LoVo (cell line): ENCODE results near the gene ZNF135.

ENCODE experiments used
- DNase-seq: peaks from one replicate; pipeline ENCODE4 v3.0.0-alpha.2; 2016; ENCODE audit warnings: low spot score

Gene ZNF135

GRCh38 chr19:58059003-58059670 is at the start of gene ZNF135:
Gene ZNF135, plus strand, starts transcription at chr19:58059282. Its CDS starts 721 bp downstream, at chr19:58060003.
- DNase-seq = no peak

GRCh38 chr19:58009301-58009665 is 49.8 kb upstream of the ZNF135 start:
- no peak for DNase-seq

GRCh38 chr19:58009666-58010301 is 49.3 kb upstream of the ZNF135 start:
- no peak for DNase-seq

- DNase-seq = no peak
Measured at GRCh38 chr19:58010507-58010906, 48.6 kb upstream of the ZNF135 start.

GRCh38 chr19:58014141-58014540 is 44.9 kb upstream of the ZNF135 start:
- no peak for DNase-seq

- no peak for DNase-seq
Measured at GRCh38 chr19:58020129-58020528, 39.0 kb upstream of the ZNF135 start.

- DNase-seq = no peak
Measured at GRCh38 chr19:58021541-58022282, 37.4 kb upstream of the ZNF135 start.

GRCh38 chr19:58022283-58022660 is 36.8 kb upstream of the ZNF135 start:
- DNase-seq = no peak

GRCh38 chr19:58024661-58025060 is 34.4 kb upstream of the ZNF135 start:
- no peak for DNase-seq

- DNase-seq = no peak
Measured at GRCh38 chr19:58033741-58034476, 25.2 kb upstream of the ZNF135 start, which contains the start of gene ZSCAN1. Gene ZSCAN1, plus strand, starts transcription at chr19:58034025. Its CDS starts 3,812 bp downstream, at chr19:58037837.

- no peak for DNase-seq
Measured at GRCh38 chr19:58034477-58034793, 24.6 kb upstream of the ZNF135 start.

- DNase-seq = no peak
Measured at GRCh38 chr19:58035863-58036262, 23.2 kb upstream of the ZNF135 start.

GRCh38 chr19:58037927-58038687 is 21.0 kb upstream of the ZNF135 start:
- DNase-seq = no peak

GRCh38 chr19:58038688-58039204 is 20.3 kb upstream of the ZNF135 start:
- DNase-seq = no peak

GRCh38 chr19:58040751-58041525 is 18.1 kb upstream of the ZNF135 start:
- no peak for DNase-seq

GRCh38 chr19:58042495-58043340 is 16.4 kb upstream of the ZNF135 start:
- no peak for DNase-seq

- DNase-seq = no peak
Measured at GRCh38 chr19:58044391-58044790, 14.7 kb upstream of the ZNF135 start.

- no peak for DNase-seq
Measured at GRCh38 chr19:58044886-58045285, 14.2 kb upstream of the ZNF135 start.

GRCh38 chr19:58045411-58046050 is 13.6 kb upstream of the ZNF135 start:
- no peak for DNase-seq
